ENCODE data around the gene COIL.
"Not testable (repeated sequence)": the region's sequence is repeated elsewhere in the genome, so short reads cannot be mapped to it uniquely, and the experiment has no call there.

The COIL gene

DNA sequence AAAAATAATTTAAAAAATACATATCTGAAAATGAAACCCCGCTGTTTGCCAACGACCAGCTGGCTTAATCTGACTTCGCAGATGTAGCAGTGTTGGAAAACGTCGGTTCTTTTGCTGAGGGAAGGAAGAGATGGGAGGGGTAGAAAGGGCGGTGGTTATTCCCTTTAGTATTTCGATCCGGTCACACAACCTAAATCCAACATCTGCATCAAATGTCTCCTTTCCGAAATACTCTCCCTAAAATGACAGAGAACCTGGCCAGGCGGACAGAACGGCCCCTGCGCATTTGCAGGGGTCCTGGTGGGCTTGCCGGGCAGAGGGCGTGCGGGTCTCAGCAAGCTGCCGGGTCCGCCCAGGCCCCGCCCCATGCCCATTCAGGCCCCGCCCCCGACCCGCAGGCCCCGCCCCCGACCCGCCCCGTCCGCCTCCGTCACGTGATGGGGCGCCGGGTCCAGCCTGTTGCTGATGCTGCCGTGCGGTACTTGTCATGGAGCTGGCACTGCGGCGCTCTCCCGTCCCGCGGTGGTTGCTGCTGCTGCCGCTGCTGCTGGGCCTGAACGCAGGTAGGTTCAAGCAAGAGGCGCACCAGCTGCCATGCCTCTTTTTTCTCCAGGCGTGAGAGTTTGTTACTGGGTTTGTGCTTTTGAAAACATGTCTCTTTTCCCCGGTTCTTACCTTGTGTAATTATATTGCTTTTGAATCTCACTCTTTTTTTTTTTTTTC is 17.0 kb upstream of the COIL start, which contains the start of gene SCPEP1:
Gene SCPEP1 (plus strand): TSS at position 459 of the 723 bp plus-strand sequence. CDS start 29 bp downstream, at position 488.
- DNase-seq = peak; percentile 53

DNA sequence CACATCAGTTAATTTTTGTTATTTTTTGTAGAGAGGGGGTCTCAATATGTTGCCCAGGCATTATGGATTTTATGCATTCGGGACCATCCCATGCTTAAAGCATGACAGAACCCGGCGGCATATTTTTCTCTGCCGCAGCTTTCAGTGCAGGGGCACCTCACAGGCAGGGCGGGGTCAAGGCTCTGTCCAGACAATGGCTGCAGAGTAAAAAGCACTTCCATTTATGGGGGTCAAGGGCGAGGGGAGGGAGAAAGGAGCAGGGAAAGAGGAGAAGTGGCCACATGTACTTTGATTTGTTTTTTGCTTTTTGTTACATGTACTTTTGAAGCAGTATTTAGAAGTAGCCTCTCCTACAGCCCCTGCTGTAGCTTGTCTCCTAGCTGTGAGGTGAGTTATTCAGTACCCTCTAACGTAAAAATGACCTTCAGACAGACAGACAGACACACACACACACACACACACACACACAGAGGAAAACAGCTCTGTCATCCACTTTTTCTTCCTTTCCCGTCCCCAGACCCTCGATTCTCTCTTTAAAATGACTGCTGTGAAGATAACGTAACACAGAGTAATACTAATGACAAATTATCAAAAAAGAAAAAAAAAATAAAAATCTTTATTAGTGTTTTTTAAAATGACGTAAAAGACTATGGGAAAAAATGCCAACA is 16.2 kb upstream of the COIL start:
- DNase-seq = no peak

GRCh38 chr17:56975656-56976055 is 14.8 kb upstream of the COIL start:
- no peak for DNase-seq

DNA sequence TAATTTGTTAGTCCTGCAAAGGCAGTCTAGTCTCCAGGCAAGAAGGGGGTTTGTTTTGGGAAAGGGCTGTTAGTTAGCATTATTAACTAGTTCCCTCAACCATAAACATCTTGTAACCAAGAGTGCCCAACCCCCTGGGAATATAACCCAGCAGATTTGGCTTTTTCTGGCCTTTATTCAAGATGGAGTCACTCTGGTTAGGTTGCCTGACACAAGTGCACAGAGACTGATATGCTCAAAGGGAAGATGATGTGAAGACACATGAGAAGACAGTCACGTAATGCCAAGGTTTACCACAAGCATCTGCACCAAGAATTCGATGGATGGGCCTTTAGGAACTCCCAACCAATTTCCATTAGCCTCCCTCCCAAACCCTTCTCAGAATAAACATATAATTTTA is 13.2 kb upstream of the COIL start:
- no peak for DNase-seq

- DNase-seq = peak; percentile 73
Observed at GRCh38 chr17:56973520-56973919, 12.7 kb upstream of the COIL start.

DNA sequence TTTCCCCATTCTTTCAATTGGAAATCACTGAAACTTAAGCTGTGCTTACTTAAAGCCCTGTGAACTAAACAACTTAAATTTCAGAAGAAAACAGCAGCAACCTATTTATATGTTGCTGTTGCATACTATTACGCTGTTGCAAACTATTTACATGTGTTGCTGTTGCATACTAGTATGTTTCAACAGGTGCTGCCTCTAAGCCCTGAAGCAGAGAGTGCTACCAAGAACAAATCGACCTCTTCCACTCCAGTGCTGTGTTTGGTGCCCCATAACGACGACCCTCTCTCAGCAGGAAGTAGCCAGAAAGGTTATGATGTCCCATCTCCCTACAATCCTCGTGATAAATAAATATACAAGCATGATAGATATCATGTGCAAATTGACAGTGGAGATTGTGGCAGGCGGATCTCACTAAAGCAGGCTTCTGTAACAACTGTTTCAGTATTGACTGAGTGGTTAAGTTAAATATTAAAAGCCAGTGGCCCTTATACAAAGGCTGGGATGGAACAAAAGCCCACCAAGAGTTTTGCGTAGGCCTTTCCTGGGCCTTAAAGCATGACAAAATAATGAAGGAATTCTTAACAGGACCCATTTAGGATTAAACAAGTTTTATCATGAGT is 11.4 kb upstream of the COIL start:
- DNase-seq = no peak

- DNase-seq = no peak
Observed at GRCh38 chr17:56970974-56971373, 10.1 kb upstream of the COIL start.

DNA sequence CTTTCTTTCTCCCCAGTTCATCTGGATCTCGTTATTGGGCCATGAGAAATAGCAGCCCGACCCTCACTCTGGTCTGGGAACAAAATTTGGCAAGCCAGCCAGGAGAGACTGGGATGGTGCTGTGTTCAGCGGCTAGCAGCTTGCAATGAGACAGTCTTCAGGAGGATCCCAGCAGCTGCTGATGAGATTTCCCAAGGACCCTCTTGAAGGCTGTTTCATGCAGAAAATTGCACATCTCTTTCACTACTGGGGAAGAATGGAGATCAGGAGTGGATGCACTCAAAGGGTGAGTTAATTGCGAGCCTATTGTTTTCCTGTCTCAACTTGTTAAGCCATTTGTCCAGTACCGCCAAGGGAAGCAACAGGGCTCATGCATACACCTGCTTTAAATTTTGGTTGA is 5.5 kb upstream of the COIL start:
- DNase-seq = no peak

GRCh38 chr17:56965681-56966080 is 4.8 kb upstream of the COIL start:
- DNase-seq = not testable (repeated sequence)

DNA sequence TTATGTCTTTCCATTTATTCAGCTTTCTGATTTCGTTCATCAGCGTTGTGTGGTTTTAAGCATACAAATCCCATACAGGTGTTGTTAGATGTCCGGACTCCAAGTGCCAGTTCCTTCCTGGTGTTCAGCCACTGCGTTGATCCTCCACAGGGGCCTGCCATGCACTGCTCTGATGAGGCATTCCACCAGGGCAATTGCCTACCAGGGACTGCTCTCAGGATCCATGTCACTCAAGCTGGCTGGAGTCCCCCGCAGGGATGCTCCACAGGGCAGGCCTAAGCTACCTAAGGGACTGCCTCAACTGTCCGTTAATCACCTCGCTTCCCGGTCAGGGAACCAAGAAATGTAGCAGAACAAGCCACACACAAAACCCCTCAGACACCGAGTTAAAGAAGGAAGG is 4.4 kb upstream of the COIL start:
- not testable (repeated sequence) for DNase-seq

- DNase-seq = no peak
Observed at GRCh38 chr17:56956992-56957391, 3.9 kb downstream of the COIL start.

DNA sequence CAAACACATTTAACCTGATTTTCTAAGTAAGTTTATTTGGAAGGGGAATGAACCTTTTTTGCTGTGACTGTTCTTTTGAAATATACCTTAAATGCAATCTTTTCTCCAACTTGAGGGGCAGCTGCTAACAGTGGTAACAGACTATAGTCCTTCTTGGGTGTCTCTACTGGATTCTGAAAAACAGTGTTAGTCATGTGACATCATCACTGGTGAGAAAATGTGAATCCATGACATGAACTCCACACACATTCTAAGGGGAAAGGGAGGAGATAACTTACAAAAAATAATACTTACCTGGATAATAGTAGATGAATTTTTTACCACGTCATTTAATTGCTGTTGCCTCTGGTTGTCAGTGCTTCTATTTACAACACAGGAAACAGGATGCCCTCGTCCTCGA is 11.3 kb downstream of the COIL start:
- DNase-seq = no peak

DNA sequence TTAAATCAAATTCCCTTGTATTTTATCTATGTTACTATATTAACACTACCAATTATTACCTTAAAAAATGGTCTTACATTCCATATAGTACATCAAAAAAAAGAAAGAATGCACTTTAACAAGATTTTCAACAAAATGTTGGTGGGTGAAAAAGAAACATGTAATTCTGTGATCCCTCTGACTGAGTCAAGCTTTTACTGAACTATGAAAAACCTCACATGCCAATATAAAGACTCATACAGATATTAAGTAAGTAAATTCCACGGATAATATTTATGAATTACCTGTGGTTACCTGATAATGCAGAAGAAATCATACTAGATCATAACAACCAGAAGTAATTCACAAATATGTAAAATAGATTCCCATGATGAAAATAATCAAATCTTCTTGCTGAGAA is 12.4 kb downstream of the COIL start:
- DNase-seq = no peak

GRCh38 chr17:56947741-56948140 is 13.1 kb downstream of the COIL start:
- no peak for DNase-seq

- no peak for DNase-seq
Observed at GRCh38 chr17:56945938-56946505, 14.8 kb downstream of the COIL start.

DNA sequence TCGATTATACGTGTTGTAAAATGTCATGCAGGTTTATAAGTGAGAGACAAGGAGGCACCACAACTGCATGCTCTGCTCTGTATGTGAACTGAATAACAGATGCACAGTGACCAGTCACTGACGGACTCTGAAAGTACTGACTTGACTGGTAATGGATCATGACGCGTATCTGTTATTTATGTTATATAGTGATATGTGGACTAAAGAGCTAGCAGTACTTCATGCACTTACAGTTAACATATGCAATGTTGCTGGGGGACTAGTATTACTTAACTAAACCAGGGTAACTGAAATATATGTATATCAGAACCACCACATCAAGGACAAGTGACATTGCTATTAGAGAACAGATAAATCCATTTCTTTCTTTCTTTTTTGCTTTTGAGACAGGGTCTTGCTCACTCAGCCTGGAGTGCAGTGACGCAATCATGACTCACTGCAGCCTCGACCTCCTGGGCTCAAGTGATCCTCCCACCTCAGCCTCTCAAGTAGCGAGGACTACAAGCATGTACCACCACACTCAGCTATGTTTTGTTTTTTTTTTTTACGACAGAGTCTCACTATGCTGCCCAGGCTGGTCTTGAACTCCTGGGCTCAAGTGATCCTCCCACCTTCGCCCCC is 17.2 kb downstream of the COIL start:
- no peak for DNase-seq

DNA sequence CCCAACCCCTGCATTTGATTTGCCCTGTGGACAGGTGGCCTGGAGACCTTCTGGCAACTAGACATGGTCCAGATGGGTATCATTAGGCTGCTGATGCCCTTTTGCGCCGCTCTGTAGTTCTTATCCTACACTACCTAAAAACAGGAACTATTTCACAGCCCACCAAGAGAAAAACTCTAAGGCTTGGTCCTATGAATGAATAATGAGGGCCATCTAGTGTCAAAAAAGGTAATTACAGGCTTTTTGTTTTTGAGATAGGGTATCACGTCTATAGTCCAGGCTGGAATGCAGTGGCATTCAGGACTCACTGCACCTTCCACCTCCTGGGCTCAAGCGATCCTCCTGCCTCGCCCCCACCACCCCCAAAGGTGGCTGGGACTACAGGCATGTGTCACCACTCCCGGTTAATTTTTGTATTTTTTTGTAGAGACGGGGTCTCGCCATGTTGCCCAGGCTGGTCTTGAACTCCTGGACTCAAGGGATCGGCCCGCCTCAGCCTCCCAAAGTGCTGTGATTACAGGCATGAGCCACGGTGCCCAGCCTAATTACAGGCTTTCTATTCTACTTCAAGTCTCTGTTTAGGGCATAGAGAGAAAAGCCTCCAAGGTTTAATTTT is 20.9 kb downstream of the COIL start:
- peak; percentile 27 for DNase-seq

- DNase-seq = not testable (repeated sequence)
Observed at GRCh38 chr17:56938206-56938605, 22.6 kb downstream of the COIL start.

DNA sequence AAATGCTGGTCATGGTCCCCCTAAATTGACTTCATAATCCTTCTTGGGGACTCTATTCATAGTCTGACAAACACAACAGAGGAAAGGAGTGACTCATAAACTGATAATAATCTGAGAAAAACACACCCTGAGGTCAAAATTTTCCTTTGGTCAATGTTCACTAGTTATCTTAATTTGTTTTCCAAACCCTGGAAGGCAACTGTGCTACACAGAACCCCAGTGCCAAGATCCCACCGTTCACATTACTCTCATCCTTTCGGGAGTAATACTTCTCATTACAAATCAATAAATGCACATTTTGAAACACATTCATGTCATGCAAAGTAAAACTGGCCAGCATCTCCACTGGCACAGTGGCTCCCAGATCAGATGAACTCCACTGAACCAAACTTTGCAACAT is 23.2 kb downstream of the COIL start:
- DNase-seq = no peak

- no peak for DNase-seq
Observed at GRCh38 chr17:56936697-56937322, 24.0 kb downstream of the COIL start.

DNA sequence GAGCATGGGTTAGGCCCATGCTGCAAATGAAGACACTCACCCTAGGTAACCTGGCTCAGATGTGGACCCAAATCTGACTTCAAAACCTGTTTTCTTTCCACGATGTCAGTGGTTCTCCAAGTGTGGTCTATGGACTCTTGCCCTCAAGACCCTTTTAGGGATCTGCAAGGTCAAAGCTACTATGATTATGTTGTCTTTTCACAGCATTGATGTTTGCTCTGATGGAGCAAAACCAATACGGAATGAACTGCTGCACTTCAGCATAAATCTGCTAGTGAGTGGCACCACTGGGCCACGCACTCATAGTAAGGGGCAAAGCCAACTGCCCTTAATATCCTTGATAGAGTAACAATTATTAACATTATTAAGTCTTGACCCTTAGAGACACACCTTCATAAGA is 25.4 kb downstream of the COIL start:
- DNase-seq = no peak

- no peak for DNase-seq
Observed at GRCh38 chr17:56934280-56934679, 26.6 kb downstream of the COIL start.
